ENCODE data around the gene HPCAL1.

DNA sequence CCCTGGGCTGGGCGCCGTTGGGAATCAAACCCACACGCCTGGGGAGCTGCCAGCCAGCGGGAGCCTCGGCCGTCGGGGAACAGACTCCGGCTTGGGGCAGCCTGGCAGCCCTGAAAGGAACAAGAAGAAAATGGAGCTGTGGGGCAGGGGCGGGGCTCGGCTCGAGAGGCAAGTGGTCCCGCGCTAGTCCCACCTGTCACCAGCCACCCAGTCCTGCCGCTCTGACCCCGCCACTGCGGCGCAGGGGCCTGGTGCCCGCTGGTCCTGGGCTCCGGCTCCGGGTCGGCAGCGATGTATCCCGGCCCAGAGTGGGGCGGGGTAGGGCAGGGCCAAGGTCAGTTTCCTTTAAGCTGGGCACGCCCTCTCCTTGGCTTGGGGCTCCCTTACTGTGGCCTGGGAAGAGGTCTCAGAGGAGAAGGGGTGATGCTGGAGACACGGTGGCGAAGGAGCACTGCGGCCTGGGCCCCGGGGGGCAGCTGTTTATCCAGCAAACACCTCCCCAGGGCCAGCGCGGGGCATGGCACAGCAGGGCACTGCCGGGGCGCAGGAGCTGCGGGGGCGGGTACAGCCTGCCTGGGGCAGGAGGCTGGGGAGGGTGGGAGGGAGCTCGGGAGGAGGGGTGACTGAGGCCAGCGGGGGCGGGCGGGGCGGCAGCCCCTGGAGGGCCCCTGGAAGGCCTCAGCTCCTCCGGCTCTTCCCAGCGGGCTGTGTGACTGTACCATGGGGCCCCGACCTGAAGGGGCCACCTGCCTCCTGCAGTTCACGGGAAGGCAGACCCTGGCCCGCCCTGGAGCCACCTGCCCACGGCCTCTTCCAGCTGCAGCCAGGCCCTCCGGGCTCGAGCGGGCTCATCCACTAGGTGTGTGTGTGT lies 129.8 kb downstream of the HPCAL1 start:
- TF ChIP-seq, protein P1, sequence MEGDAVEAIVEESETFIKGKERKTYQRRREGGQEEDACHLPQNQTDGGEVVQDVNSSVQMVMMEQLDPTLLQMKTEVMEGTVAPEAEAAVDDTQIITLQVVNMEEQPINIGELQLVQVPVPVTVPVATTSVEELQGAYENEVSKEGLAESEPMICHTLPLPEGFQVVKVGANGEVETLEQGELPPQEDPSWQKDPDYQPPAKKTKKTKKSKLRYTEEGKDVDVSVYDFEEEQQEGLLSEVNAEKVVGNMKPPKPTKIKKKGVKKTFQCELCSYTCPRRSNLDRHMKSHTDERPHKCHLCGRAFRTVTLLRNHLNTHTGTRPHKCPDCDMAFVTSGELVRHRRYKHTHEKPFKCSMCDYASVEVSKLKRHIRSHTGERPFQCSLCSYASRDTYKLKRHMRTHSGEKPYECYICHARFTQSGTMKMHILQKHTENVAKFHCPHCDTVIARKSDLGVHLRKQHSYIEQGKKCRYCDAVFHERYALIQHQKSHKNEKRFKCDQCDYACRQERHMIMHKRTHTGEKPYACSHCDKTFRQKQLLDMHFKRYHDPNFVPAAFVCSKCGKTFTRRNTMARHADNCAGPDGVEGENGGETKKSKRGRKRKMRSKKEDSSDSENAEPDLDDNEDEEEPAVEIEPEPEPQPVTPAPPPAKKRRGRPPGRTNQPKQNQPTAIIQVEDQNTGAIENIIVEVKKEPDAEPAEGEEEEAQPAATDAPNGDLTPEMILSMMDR (conservative IDR thresholded peaks at IDR 0.05; ENCODE audit: low read depth, low read length), result no peak
- TF ChIP-seq EZH2 (IDR thresholded peaks at IDR 0.05; ENCODE audit: low read length, unreplicated experiment), result no peak
